GM08714 (cell line): Measurements from ENCODE around the gene APOO.

Source experiments
- H3K4me3 ChIP-seq: fragments of 200-500 bp; sonication (Bioruptor generic); 2 replicates; pipeline ENCODE4 v1.5.1; 2014; ENCODE audit warnings: mild to moderate bottlenecking, low read length, inconsistent platforms
- ZNF274 ChIP-seq: IDR thresholded peaks from 2 replicates; pipeline ENCODE4 v1.6.1; 2012; ENCODE audit warnings: mild to moderate bottlenecking, low read depth, low read length

APOO gene

DNA sequence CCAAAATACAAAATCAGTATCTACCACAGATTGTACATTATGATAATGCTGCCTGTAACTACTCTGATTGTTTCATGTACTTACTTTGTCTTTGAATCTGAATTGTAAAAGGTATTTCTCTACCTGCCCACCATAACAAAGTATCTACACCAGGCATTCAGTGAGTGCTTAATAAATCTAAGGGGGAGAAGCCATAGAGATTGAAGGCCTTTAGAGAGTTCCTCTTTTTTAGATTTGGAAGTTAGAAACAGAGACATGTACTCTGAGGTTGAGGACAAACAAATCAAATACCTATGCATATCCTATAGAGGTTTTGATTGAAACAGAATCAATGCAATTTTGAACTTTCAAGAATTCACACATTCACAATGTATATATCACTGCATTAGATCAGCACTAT, 82.1 kb downstream of the APOO start:
- TF ChIP-seq ZNF274 = no peak
- H3K4me3 ChIP-seq = no peak overlapping the region

DNA sequence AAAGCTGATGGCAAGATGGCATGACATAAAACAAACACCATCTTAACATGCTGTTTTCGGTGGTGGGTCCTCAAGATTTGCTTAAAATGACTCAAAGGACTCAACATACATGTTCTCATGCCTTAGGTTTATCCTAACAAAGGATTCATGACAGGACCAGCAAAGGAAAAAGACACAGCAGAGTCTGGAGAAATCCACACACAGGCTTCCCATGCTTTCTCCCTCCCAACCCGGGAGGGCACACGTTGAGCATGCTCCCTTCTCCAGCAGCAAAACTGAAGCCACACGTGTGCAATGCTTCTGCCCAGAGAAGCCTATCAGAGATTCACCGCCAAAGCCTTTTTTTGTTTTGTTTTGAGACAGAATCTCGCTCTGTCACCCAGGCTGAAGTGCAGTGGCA, 84.9 kb downstream of the APOO start:
- H3K4me3 ChIP-seq = no peak overlapping the region
- no peak for TF ChIP-seq ZNF274

DNA sequence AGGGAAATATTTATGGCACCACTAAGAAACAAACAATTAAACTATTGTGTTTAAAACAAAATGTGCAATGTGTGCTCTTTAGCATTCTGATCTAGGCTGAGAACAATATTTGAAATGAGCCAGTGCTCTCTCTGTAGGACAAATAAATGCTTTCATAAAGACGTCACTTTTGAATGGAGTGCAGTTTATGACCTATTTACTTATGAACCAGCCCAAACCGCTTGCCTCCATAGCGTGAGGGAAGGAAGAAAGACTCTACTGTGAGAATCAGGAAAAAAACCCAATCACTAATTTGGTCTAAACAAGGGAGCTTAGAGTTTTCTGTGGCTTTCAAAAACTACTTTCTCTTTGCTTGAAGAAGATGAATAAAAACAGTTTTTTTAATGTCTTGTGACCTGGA, 85.3 kb downstream of the APOO start:
- H3K4me3 ChIP-seq = no peak overlapping the region
- no peak for TF ChIP-seq ZNF274

DNA sequence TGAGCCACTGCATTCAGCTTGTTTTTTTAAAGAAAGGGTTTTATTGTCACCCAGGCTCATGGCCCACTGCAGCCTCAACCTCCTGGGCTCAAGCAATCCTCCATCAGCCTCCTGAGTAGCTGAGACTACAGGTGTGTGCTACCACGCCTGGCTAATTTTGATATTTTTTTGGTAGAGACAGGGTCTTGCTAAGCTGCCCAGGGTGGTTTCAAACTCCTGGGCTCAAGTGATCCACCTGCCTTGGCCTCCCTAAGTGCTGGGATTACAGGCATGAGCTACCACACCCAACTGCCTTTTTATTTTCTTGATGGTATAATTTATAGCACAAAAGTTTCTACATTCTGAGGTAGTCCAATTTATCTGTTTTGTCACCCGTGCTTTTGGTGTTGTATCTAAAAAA, 85.9 kb downstream of the APOO start:
- no peak for TF ChIP-seq ZNF274
- no peak overlapping the region for H3K4me3 ChIP-seq

DNA sequence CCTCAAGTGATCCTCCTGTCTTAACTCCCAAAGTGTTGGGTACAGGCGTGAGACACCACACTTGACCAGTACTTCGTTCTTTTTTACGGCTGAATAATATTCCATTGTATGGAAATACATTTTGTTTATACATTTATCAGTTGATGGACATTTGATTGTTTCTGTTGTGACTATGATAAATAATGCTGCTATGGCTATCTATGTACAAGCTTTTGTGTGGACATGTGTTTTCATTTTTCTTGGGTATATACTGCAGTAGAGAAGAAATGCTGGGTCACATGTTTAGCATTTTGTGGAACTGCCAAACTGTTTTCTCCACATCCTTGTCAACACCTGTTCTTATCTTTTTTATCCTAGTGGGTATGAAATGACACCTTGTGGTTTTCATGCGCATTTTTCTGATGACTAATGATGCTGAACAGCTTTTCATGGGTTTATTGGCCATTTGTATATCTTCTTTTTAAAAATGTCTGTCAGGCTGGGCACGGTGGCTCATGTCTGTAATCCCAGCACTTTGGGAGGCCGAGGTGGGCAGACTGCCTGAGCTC, 87.4 kb downstream of the APOO start:
- H3K4me3 ChIP-seq = no peak overlapping the region
- TF ChIP-seq ZNF274 = no peak

DNA sequence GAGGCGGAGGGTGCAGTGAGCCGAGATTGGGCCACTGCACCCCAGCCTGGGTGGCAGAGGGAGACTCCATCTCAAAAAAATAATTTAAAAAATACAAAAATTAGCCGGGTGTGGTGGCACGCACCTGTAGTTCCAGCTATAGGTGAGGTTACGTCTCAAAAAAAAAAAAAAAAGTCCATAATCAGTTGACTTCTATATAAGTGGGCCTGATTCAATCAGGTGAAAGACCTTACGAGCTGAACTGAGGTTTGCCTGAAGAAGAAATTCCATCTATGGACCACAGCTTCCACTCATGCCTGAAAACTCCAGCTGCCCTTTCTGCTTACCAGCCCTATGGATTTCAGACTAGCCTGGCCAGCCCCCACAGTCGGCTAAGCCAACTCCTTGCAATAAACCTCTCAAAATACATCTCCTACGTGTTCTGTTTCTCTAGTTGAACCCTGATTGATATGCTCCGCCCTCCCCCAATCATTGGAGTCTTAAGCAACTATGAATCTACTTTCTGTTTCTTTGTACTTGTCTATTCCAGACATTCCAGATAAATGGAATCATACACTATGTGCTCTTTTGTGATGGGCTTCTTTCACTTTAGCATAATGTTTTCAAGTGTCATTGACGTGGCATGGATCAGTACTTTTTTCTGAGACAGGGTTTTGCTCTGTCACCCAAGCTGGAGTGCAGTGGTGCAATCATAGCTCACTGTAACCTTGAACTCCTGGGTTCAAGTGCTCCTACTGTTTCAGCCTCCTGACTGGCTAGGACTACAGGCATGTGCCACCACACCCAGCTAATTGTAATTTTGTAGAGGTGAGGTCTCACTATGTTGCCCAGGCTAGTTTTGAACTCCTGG, 88.1 kb downstream of the APOO start:
- no peak for TF ChIP-seq ZNF274
- no peak overlapping the region for H3K4me3 ChIP-seq

DNA sequence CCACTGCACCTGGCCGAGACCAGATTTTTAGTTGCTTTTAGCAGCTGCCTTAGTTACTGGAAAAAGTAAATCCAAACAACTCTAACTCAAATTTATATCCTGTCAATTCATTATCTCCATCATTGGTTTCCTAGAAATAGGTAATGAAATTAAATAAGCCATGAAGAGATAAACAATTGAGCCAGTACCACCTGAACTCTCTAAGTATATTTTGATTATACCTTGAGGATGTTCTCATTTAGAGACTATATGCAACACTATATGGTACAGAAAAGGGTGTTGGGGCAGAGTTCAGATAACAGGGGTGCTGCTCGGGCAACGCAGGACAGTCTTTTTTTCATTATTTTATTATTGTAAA, 89.8 kb downstream of the APOO start:
- no peak for TF ChIP-seq ZNF274
- H3K4me3 ChIP-seq = no peak overlapping the region

DNA sequence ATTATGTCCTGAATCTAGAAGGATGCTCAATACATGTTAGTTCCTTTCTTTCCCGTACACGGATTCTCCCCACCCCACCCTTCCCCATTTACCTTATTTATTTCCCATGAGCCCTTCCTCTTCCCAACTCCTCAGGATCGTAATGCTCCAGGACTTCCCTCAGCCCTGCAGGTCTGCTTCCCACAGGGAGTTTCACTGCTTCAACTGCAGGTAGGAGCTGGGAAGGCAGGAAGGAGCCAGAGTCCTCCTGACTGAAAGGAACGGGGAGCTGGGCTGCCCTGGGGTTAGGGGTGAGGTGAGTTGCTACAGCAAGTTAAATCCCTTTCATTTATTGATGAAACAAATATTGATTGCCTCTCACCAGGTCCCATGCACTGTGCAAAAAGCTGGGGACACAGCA, 91.6 kb downstream of the APOO start:
- TF ChIP-seq ZNF274 = no peak
- no peak overlapping the region for H3K4me3 ChIP-seq

DNA sequence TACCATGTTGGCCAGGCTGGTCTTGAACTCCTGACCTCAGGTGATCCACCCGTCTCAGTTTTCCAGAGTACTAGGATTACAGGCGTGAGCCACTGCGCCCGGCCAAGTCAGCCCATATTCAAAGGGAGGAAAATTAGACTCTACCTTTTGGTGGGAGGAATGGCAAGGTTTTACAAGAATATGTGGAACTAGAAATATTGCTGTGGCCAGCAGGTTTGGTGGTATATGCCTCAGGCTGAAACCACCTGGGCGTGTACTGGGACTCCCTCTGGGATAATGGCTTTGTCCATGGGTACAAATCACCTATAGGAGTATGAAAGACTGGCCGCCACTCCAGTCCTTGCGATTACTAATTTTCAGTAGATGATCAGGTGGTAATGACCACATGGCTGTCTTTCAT, 92.4 kb downstream of the APOO start:
- TF ChIP-seq ZNF274 = no peak
- no peak overlapping the region for H3K4me3 ChIP-seq

DNA sequence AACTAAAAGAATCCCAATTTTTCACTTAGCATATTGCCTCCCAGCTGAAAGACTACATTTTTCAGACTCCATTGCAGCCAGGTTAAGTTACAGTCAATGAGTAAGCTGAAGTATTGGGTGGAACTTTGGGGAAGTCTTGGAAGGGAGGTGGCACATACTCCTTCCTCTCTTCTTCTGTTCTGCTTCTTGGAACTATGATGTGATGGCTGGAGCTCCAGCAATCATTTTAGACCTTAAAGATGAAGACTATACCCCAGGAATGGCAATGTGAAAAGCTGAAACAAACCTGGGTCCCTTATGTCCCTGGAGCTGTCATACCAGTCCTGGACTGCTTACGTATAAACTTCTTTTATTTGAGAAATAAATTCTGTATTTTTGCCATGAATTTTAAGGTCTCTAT, 93.9 kb downstream of the APOO start:
- TF ChIP-seq ZNF274 = no peak
- H3K4me3 ChIP-seq = no peak overlapping the region

DNA sequence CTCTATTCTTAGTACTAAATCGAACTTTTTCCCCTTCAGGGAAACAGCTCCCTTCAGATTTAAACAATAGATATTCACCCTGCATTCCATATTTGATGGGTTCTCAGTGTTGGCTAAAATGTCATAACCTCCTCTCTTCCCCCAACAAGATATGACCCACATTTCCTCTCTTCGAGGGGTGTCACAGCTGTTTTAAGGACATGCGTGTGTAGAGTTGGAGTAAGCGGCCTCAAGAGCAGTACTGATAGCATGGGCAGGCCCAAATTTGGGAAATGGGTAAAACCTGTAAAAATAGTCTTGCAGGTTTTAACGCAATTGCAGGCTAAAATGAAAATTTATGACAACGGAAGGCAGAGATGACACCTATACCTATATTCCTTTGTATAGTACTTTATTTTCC, 96.1 kb downstream of the APOO start:
- H3K4me3 ChIP-seq = no peak overlapping the region

DNA sequence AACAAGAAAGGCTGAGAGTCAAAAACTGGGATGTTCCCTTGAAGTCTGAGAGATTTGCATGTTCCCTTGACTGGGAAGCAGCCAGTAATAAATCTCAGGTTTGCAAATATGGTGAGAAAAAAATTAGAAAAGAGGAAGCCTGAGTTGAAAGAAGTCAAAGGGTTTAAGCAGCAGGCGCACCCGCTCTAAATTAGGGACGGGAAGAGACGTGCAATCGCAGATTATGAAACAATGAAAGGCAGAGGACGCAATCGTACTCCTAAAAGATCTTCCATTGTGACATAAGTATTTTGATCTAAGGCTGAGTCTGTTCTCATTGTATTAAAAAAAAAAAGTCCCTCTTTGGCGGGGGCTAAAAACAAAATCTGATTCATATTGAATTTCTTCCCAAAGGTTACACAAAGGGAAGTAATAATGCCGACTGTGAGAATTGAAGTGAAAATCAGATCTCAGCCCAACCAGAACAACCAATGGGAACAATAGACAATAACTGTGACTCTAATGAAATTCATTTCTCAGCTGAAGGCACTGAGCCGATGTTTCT, 96.6 kb downstream of the APOO start:
- TF ChIP-seq ZNF274 = no peak
- no peak overlapping the region for H3K4me3 ChIP-seq

More for the DNA sequence above, 96.1 kb downstream of the APOO start:
- TF ChIP-seq ZNF274 = no peak

DNA sequence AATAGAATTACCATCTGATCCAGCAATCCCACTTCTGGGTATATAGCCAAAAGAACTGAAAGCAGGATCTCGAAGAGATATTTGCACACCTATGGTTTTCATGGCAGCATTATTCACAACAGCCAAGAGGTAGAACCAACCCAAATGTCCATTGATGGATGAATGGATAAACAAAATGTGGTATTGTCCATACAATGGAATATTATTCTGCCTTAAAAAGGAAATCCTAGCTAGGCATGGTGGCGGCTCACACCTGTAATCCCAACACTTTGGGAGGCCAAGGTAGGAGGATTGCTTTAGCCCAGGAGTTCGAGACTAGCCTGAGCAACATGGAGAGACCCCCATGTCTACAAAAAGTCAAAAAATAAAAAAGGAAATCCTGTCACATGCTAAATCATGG, 97.5 kb downstream of the APOO start:
- no peak overlapping the region for H3K4me3 ChIP-seq
- no peak for TF ChIP-seq ZNF274

DNA sequence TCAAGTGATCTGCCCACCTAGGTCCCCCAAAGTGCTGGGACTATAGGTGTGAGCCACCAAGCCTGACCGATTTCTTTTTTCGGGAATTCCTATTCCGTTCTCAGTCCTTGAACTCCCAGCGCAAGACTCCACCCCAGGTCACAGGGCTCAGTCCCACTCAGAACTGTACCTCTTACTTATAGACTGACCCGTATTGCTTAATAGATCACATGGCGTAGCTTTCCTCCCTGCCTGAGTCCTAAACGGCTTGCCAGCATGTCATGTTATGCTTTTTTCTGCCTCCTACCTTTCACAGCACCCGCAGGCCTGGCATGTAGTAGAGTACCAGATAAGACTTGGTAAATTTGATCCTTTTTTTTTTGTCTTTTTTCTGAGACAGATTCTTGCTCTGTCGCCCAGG, 102.3 kb downstream of the APOO start:
- no peak overlapping the region for H3K4me3 ChIP-seq
- no peak for TF ChIP-seq ZNF274

DNA sequence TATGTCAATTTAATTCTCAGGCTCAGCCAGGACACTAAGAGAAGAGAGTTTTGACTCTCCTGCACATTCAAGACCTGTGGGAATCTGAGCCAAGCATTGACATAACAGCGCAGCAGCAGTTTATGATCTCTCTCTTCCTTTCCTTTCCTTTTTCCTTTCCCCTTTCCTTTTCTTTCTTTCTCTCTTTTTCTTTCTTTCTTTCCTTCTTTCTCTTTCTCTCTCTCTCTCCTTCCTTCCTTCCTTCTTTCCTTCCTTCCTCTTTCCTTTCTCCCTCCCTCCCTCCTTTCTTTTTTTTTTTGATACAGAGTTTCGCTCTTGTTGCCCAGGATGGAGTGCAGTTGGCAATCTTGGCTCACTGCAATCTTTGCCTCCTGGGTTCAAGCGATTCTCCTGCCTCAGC, 103.2 kb downstream of the APOO start:
- TF ChIP-seq ZNF274 = no peak
- H3K4me3 ChIP-seq = no peak overlapping the region
